T-helper 2 cell treated with Interferon-gamma antibody and Interleukin-4, amounts not matched to agents 5 μg/mL and 100 μg/mL, for 36 hours (primary cell): ENCODE results near the gene MAOA.

Experiments
- DNase-seq: peaks from one replicate; pipeline ENCODE4 v3.0.0; 2021; ENCODE audit warnings: low spot score
- H3K27ac Mint-ChIP-seq: one replicate; pipeline ENCODE4 v1.8.0; 2021; ENCODE audit warnings: mild to moderate bottlenecking, mixed read lengths
- H3K27me3 Mint-ChIP-seq: one replicate; pipeline ENCODE4 v1.8.0; 2021; ENCODE audit warnings: low read depth, mixed read lengths
- H3K36me3 Mint-ChIP-seq: one replicate; pipeline ENCODE4 v1.8.0; 2021; ENCODE audit warnings: low read depth, mixed read lengths
- H3K4me1 Mint-ChIP-seq: one replicate; pipeline ENCODE4 v1.8.0; 2021; ENCODE audit warnings: low read depth, mixed read lengths
- H3K4me3 Mint-ChIP-seq: one replicate; pipeline ENCODE4 v1.8.0; 2022; ENCODE audit warnings: mild to moderate bottlenecking, moderate library complexity, mixed read lengths
- H3K9me3 Mint-ChIP-seq: one replicate; pipeline ENCODE4 v1.8.0; 2021; ENCODE audit warnings: mixed read lengths

Gene MAOA

DNA sequence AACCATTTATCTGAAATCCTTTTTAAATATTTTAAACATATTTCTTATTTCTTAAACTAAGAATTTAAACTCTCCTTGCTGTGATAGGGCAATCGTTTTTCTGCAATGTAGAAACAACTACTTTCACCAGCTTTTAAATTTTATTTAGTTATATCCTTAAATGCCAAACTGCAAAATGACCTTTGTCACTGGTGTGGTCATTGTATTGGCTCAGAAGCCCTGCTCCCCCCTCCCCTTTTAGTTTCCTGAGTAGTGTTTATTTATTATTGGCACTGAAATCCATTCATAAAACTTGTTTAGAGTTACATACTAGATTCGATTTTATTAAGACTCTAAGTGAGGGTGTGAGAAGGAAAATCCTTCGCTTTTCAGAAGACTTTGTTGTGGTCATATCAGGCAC lies 23.0 kb downstream of the MAOA start:
- no peaks in the 10 kb centered on the region for H3K27me3 Mint-ChIP-seq
- no peak for DNase-seq
- no peak overlapping the region for H3K27ac Mint-ChIP-seq
- H3K36me3 Mint-ChIP-seq, result peaks cover 5% of the 10 kb centered on the region
- no peaks in the 10 kb centered on the region for H3K9me3 Mint-ChIP-seq
- peaks cover 18% of the 10 kb centered on the region for H3K4me1 Mint-ChIP-seq
- H3K4me3 Mint-ChIP-seq, result no peak overlapping the region

DNA sequence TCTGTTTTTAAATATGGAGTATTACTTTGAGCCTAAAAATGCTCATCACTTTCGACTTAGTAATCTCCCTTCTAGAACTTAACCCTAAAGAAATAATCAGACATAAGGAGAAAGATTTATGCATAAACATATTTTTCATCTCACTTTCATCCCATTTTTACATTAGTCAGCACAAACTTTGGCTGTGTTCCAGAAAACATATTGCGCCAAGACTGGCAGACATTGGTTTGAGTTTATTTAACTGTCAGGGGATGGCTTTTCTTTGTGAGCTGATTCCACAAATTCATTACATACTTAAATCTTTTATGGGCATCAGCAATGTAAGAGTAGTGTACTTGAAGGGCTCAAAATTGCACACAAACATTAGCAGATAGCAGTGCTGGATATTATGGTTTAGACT lies 23.7 kb downstream of the MAOA start:
- Mint-ChIP-seq H3K4me3 (no peak overlapping the region), H3K27ac (no peak overlapping the region), H3K4me1 (peaks cover 20% of the 10 kb centered on the region), H3K36me3 (peaks cover 9% of the 10 kb centered on the region), H3K9me3 (no peaks in the 10 kb centered on the region), H3K27me3 (no peaks in the 10 kb centered on the region)
- DNase-seq, result no peak

GRCh38 chrX:43682726-43683125 lies 26.6 kb downstream of the MAOA start:
- Mint-ChIP-seq H3K36me3 (peaks cover 10% of the 10 kb centered on the region), H3K4me1 (peaks cover 13% of the 10 kb centered on the region), H3K27me3 (no peaks in the 10 kb centered on the region), H3K4me3 (no peak overlapping the region), H3K27ac (no peak overlapping the region), H3K9me3 (no peaks in the 10 kb centered on the region)
- no peak for DNase-seq

GRCh38 chrX:43685221-43685620 lies 29.1 kb downstream of the MAOA start:
- H3K27ac Mint-ChIP-seq, result no peak overlapping the region
- H3K27me3 Mint-ChIP-seq, result no peaks in the 10 kb centered on the region
- peaks cover 13% of the 10 kb centered on the region for H3K4me1 Mint-ChIP-seq
- no peak overlapping the region for H3K4me3 Mint-ChIP-seq
- H3K36me3 Mint-ChIP-seq, result peaks cover 12% of the 10 kb centered on the region
- no peak for DNase-seq
- H3K9me3 Mint-ChIP-seq, result no peaks in the 10 kb centered on the region

GRCh38 chrX:43688586-43688985 lies 32.5 kb downstream of the MAOA start:
- peaks cover 7% of the 10 kb centered on the region for H3K4me1 Mint-ChIP-seq
- no peaks in the 10 kb centered on the region for H3K27me3 Mint-ChIP-seq
- no peaks in the 10 kb centered on the region for H3K9me3 Mint-ChIP-seq
- H3K27ac Mint-ChIP-seq, result no peak overlapping the region
- peaks cover 11% of the 10 kb centered on the region for H3K36me3 Mint-ChIP-seq
- no peak for DNase-seq
- H3K4me3 Mint-ChIP-seq, result no peak overlapping the region

- peaks cover 3% of the 10 kb centered on the region for H3K36me3 Mint-ChIP-seq
- no peak overlapping the region for H3K4me3 Mint-ChIP-seq
- no peak for DNase-seq
- H3K9me3 Mint-ChIP-seq, result no peaks in the 10 kb centered on the region
- H3K4me1 Mint-ChIP-seq, result peaks cover 7% of the 10 kb centered on the region
- no peaks in the 10 kb centered on the region for H3K27me3 Mint-ChIP-seq
- no peak overlapping the region for H3K27ac Mint-ChIP-seq
Observed at GRCh38 chrX:43693602-43694406, 37.7 kb downstream of the MAOA start.

DNA sequence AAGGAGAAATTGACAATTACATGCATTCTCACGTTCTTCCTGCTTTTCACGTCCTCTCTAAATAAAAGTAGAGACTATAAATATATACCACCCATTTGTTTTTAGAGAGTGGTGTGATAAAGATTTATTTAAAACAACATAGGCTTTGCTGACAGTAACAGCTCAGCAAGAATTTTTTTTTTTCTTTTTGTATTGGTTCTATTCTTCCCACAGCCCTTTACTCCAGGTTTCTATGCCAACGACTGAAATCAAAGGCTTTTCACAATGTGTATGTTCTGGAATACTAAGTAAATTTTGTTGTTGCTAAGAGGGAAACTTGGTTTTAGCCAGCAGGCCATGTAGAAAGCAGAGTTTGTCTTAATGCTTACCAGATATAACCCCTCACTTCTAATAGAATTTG lies 43.4 kb downstream of the MAOA start:
- Mint-ChIP-seq H3K4me1 (peaks cover 19% of the 10 kb centered on the region), H3K4me3 (no peak overlapping the region), H3K27me3 (no peaks in the 10 kb centered on the region), H3K9me3 (no peaks in the 10 kb centered on the region), H3K36me3 (no peaks in the 10 kb centered on the region), H3K27ac (no peak overlapping the region)
- no peak for DNase-seq

- Mint-ChIP-seq H3K27me3 (no peaks in the 10 kb centered on the region), H3K4me1 (peaks cover 19% of the 10 kb centered on the region), H3K4me3 (no peak overlapping the region), H3K9me3 (no peaks in the 10 kb centered on the region), H3K27ac (peak overlapping the region; percentile 67), H3K36me3 (no peaks in the 10 kb centered on the region)
- DNase-seq, result no peak
Observed at GRCh38 chrX:43702079-43702524, 46.0 kb downstream of the MAOA start.

DNA sequence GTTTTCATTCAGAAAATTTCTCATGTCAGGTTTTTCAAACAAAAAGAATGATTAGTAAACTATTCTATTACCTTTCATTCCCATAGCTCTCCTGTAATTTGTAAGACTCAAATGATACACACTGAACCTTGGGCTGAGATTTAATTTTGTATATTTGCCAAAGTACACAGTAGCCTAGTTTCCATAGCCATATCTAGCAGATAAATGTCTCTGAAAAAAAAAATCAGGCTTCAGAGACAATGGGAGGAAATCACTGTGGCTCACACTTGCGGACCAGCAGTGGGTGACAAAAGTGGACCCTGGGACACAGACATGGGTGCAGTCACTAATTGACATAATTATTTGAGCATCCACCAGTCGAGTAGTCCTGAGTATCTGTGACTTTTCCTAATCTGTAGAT lies 46.6 kb downstream of the MAOA start:
- DNase-seq, result no peak
- H3K27ac Mint-ChIP-seq, result no peak overlapping the region
- H3K4me3 Mint-ChIP-seq, result no peak overlapping the region
- H3K27me3 Mint-ChIP-seq, result no peaks in the 10 kb centered on the region
- H3K4me1 Mint-ChIP-seq, result peaks cover 19% of the 10 kb centered on the region
- H3K9me3 Mint-ChIP-seq, result no peaks in the 10 kb centered on the region
- H3K36me3 Mint-ChIP-seq, result no peaks in the 10 kb centered on the region

- Mint-ChIP-seq H3K27ac (no peak overlapping the region), H3K36me3 (no peaks in the 10 kb centered on the region), H3K27me3 (no peaks in the 10 kb centered on the region), H3K4me3 (no peak overlapping the region), H3K9me3 (no peaks in the 10 kb centered on the region), H3K4me1 (peaks cover 19% of the 10 kb centered on the region)
- DNase-seq, result no peak
Observed at GRCh38 chrX:43703211-43703791, 47.2 kb downstream of the MAOA start.

GRCh38 chrX:43706786-43707370 lies 50.8 kb downstream of the MAOA start:
- Mint-ChIP-seq H3K4me3 (no peak overlapping the region), H3K27ac (no peak overlapping the region), H3K36me3 (peaks cover 2% of the 10 kb centered on the region), H3K9me3 (no peaks in the 10 kb centered on the region), H3K27me3 (no peaks in the 10 kb centered on the region), H3K4me1 (peaks cover 7% of the 10 kb centered on the region)
- no peak for DNase-seq

- DNase-seq, result no peak
- Mint-ChIP-seq H3K27me3 (no peaks in the 10 kb centered on the region), H3K36me3 (peaks cover 7% of the 10 kb centered on the region), H3K27ac (no peak overlapping the region), H3K4me3 (no peak overlapping the region), H3K4me1 (peaks cover 4% of the 10 kb centered on the region), H3K9me3 (no peaks in the 10 kb centered on the region)
Observed at GRCh38 chrX:43707812-43708548, 51.9 kb downstream of the MAOA start.

- no peak for DNase-seq
- Mint-ChIP-seq H3K27ac (no peak overlapping the region), H3K36me3 (peaks cover 9% of the 10 kb centered on the region), H3K9me3 (no peaks in the 10 kb centered on the region), H3K4me1 (no peaks in the 10 kb centered on the region), H3K27me3 (no peaks in the 10 kb centered on the region), H3K4me3 (no peak overlapping the region)
Observed at GRCh38 chrX:43716144-43716543, 60.0 kb downstream of the MAOA start.

DNA sequence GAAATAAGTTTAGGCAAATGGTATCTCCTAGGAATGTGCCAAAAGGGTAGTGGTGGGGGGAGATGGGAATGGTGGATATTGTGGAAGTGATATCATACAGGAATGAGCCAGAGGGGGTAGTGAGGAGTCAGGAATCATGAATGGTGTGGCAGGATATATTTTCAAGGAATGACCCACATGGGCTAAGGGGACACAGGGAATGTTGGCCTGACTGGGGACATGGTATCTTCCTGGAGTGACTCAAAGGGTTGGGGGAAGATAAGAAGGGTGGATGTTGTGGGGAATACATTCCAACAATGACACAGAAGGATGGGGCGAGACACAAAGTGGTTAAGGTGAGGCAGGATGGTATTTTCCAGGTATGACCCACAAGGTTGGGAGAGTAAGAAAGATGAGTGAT lies 60.6 kb downstream of the MAOA start:
- Mint-ChIP-seq H3K36me3 (peaks cover 9% of the 10 kb centered on the region), H3K27me3 (no peaks in the 10 kb centered on the region), H3K4me1 (no peaks in the 10 kb centered on the region), H3K27ac (no peak overlapping the region), H3K9me3 (no peaks in the 10 kb centered on the region), H3K4me3 (no peak overlapping the region)
- no peak for DNase-seq
